Panc1 (cell line): ENCODE data around the gene ADK.

Experiments used
- CTCF ChIP-seq: fragments of 450-650 bp; IDR thresholded peaks from 2 replicates; pipeline ENCODE4 v1.5.1; 2017; ENCODE audit warnings: mild to moderate bottlenecking
- POLR2AphosphoS5 ChIP-seq: IDR thresholded peaks from 2 replicates; pipeline ENCODE4 v1.6.1; 2012; ENCODE audit warnings: mild to moderate bottlenecking, low read depth, low read length, moderate library complexity
- REST ChIP-seq, 2 experiments: IDR thresholded peaks; 2 replicates each; pipeline ENCODE4 v1.6.1; 2011 to 2012; ENCODE audit warnings: low read depth in 2 of 2, control low read depth in 1 of 2, low read length in 1 of 2, mild to moderate bottlenecking in 1 of 2, moderate library complexity in 1 of 2; ENCODE audit not compliant: insufficient read depth in 1 of 2
- SIN3A ChIP-seq: IDR thresholded peaks from 2 replicates; pipeline ENCODE4 v1.6.1; 2012; ENCODE audit warnings: low read depth, mild to moderate bottlenecking, low read length, moderate library complexity, borderline replicate concordance; ENCODE audit not compliant: insufficient read depth

- TF ChIP-seq CTCF (no peak), POLR2AphosphoS5 (no peak), REST (IDR thresholded peaks at IDR 0.05; ENCODE audit: insufficient read depth in 1 of 2, low read depth in 2 of 2, low read length in 1 of 2) (no peak), SIN3A (no peak)
These were observed 567.2 kb downstream of the ADK start for GRCh38 chr10:74718208-74718607.
